Measurements from ENCODE around the gene PSME2. TPM values are rescaled to one million over a fixed set of nuclear protein-coding genes. Genes with fewer than 3 reads are reported as not detected.

PSME2 gene
- total RNA-seq, 2 experiments from 2014 or later = 81.7 to 83.2 TPM

GRCh38 chr14:24133735-24134134 is 12.7 kb downstream of the PSME2 start:
- Histone ChIP-seq H3K27ac (ENCODE audit: low read depth in 1 of 2, low read length in 2 of 2) (no peak overlapping the region), H3K9me3 (ENCODE audit: control insufficient read depth in 1 of 2, insufficient read depth in 1 of 2, low read length in 2 of 2) (no peaks in the 10 kb centered on the region), H3K36me3 (ENCODE audit: insufficient read depth, low read length) (peaks cover 18% of the 10 kb centered on the region), H3K4me3 (ENCODE audit: low read length) (no peak overlapping the region), H3K4me1 (ENCODE audit: insufficient read depth, low read length) (peaks cover 48% of the 10 kb centered on the region), H3K27me3 (ENCODE audit: control insufficient read depth in 1 of 2, insufficient read depth in 2 of 2, low read length in 2 of 2) (no peaks in the 10 kb centered on the region)
- ATAC-seq (ENCODE audit: poor library complexity) = no peak
- Mint-ChIP-seq H3K27me3 (no peaks in the 10 kb centered on the region), H3K27ac (peak overlapping the region; percentile 91), H3K36me3 (ENCODE audit: low read depth) (peaks cover 23% of the 10 kb centered on the region), H3K9me3 (no peaks in the 10 kb centered on the region), H3K4me1 (ENCODE audit: low read depth) (peaks cover 51% of the 10 kb centered on the region), H3K4me3 (no peak overlapping the region)
- no peak for DNase-seq
- intact Hi-C loops (cut with DNase I, micrococcal nuclease) = no loop called here
- TF ChIP-seq, protein P1, sequence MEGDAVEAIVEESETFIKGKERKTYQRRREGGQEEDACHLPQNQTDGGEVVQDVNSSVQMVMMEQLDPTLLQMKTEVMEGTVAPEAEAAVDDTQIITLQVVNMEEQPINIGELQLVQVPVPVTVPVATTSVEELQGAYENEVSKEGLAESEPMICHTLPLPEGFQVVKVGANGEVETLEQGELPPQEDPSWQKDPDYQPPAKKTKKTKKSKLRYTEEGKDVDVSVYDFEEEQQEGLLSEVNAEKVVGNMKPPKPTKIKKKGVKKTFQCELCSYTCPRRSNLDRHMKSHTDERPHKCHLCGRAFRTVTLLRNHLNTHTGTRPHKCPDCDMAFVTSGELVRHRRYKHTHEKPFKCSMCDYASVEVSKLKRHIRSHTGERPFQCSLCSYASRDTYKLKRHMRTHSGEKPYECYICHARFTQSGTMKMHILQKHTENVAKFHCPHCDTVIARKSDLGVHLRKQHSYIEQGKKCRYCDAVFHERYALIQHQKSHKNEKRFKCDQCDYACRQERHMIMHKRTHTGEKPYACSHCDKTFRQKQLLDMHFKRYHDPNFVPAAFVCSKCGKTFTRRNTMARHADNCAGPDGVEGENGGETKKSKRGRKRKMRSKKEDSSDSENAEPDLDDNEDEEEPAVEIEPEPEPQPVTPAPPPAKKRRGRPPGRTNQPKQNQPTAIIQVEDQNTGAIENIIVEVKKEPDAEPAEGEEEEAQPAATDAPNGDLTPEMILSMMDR (IDR thresholded peaks at IDR 0.05) = no peak
- ChIA-PET CTCF (interaction anchor here (0.6 to 5.0 kb wide), 3 partner anchors 27 to 109 kb away, joined by 3 to 33 read pairs (median 3); partner anchors contain the start of genes IRF9 and TINF2), POLR2A (interaction anchor here (0.7 to 11.7 kb wide), 3 partner anchors 15 to 1038 kb away, joined by 3 to 296 read pairs (median 127); partner anchors contain the start of genes DCAF11, NRL, PSME2 and RNF31)

- ChIA-PET CTCF (interaction anchor here (1.5 to 1.6 kb wide), 2 partner anchors 28 to 110 kb away, joined by 3 to 5 read pairs; partner anchors contain the start of genes IRF9 and TINF2), POLR2A (interaction anchor here (0.7 to 11.7 kb wide), 7 partner anchors 8 to 1037 kb away, joined by 3 to 296 read pairs (median 13); partner anchors contain the start of genes DCAF11, EMC9, IRF9 and NRL)
- H3K4me1 ChIP-seq (ENCODE audit: insufficient read depth, low read length) = peaks cover 42% of the 10 kb centered on the region
- H3K36me3 ChIP-seq (ENCODE audit: insufficient read depth, low read length) = peaks cover 10% of the 10 kb centered on the region
- H3K9me3 ChIP-seq (ENCODE audit: control insufficient read depth in 1 of 2, insufficient read depth in 1 of 2, low read length in 2 of 2) = no peaks in the 10 kb centered on the region
- Mint-ChIP-seq H3K27ac (peak overlapping the region; percentile 91), H3K4me1 (ENCODE audit: low read depth) (peaks cover 46% of the 10 kb centered on the region), H3K36me3 (ENCODE audit: low read depth) (peaks cover 16% of the 10 kb centered on the region), H3K9me3 (no peaks in the 10 kb centered on the region), H3K27me3 (no peaks in the 10 kb centered on the region), H3K4me3 (peak overlapping the region; percentile 59)
- intact Hi-C loops (cut with DNase I, micrococcal nuclease) = loop anchor here in 1 of 2 experiments (1.0 kb wide), 1 partner anchor 11 kb away; no protein-coding TSS in a partner anchor
- no peaks in the 10 kb centered on the region for H3K27me3 ChIP-seq (ENCODE audit: control insufficient read depth in 1 of 2, insufficient read depth in 2 of 2, low read length in 2 of 2)
- TF ChIP-seq, protein P1 (IDR thresholded peaks at IDR 0.05) = no peak
- H3K4me3 ChIP-seq (ENCODE audit: low read length) = no peak overlapping the region
- ATAC-seq (ENCODE audit: poor library complexity) (no peak), DNase-seq (no peak)
- H3K27ac ChIP-seq (ENCODE audit: low read depth in 1 of 2, low read length in 2 of 2) = peak overlapping the region; percentile 47 to 75
Measured at GRCh38 chr14:24132976-24133375, 13.4 kb downstream of the PSME2 start.

- Histone ChIP-seq H3K27me3 (ENCODE audit: control insufficient read depth in 1 of 2, insufficient read depth in 2 of 2, low read length in 2 of 2) (no peaks in the 10 kb centered on the region), H3K4me3 (ENCODE audit: low read length) (peak overlapping the region; percentile 13), H3K9me3 (ENCODE audit: control insufficient read depth in 1 of 2, insufficient read depth in 1 of 2, low read length in 2 of 2) (no peaks in the 10 kb centered on the region), H3K27ac (ENCODE audit: low read depth in 1 of 2, low read length in 2 of 2) (peak overlapping the region; percentile 47 to 75), H3K4me1 (ENCODE audit: insufficient read depth, low read length) (peaks cover 34% of the 10 kb centered on the region), H3K36me3 (ENCODE audit: insufficient read depth, low read length) (peaks cover 2% of the 10 kb centered on the region)
- Mint-ChIP-seq H3K9me3 (no peaks in the 10 kb centered on the region), H3K27me3 (no peaks in the 10 kb centered on the region), H3K27ac (peak overlapping the region; percentile 91), H3K4me1 (ENCODE audit: low read depth) (peaks cover 41% of the 10 kb centered on the region), H3K36me3 (ENCODE audit: low read depth) (peaks cover 15% of the 10 kb centered on the region), H3K4me3 (peak overlapping the region; percentile 59)
- TF ChIP-seq, protein P1 (IDR thresholded peaks at IDR 0.05) = no peak
- ChIA-PET POLR2A (interaction anchor here (0.9 to 11.7 kb wide), 8 partner anchors 9 to 63 kb away, joined by 3 to 296 read pairs (median 8); partner anchors contain the start of genes DCAF11, EMC9, IRF9 and NRL), CTCF (interaction anchor here (1.5 to 1.6 kb wide), 2 partner anchors 29 to 111 kb away, joined by 3 to 5 read pairs; partner anchors contain the start of genes IRF9 and TINF2)
- intact Hi-C loops (cut with DNase I, micrococcal nuclease) = loop anchor here in 1 of 2 experiments (1.0 kb wide), 1 partner anchor 10 kb away; no protein-coding TSS in a partner anchor
- ATAC-seq (ENCODE audit: poor library complexity) (no peak), DNase-seq (peak in 11 of 14 experiments; percentile 12 to 70 (median 43))
Measured at GRCh38 chr14:24132061-24132685, 14.2 kb downstream of the PSME2 start.

Data from CD4-positive, alpha-beta T cell (primary cell).